SKM-1 (cell line): ENCODE data around the gene FAF2.
"Not testable (repeated sequence)": the region's sequence is repeated elsewhere in the genome, so short reads cannot be mapped to it uniquely, and the experiment has no call there.

Source experiments
- DNase-seq: peaks from one replicate; lab custom pipeline; 2025; ENCODE audit not compliant: unreplicated experiment; lab: John Stamatoyannopoulos, UW

The FAF2 gene

DNA sequence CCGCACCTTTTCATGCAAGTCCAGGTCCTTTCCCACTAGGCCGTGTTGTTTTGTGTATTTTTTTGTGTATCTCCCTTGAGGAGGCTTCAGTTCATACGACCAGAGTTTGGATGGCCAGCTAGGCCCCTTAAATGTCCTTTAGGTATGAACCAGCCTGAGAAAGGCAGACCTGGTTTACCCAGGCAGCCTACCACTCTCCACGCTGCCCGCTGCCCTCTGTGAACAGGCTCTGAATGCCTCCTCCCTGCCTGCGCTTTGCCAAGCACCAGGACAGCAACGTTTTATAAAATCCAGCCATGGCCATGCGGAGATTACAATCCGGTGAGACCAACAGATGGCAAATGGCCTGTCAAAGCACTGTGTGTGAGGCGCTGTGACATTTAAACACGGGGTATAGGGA lies 31.2 kb upstream of the FAF2 start:
- no peak for DNase-seq

DNA sequence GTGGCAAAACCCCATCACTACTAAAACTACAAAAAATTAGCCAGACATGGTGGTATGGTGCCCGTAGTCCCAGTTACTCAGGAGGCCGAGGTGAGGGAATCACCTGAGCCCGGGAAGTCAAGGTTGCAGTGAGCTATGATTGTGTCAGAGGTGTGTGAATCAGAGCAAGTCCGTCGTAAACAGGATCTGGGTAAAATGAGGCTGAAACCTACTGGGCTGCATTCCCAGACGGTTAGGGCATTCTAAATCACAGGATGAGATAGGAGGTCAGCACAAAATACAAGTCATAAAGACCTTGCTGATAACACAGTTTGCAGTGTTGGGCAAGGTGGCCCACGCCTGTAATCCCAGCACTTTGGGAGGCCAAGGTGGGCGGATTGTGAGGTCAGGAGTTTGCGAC lies 29.9 kb upstream of the FAF2 start:
- no peak for DNase-seq

DNA sequence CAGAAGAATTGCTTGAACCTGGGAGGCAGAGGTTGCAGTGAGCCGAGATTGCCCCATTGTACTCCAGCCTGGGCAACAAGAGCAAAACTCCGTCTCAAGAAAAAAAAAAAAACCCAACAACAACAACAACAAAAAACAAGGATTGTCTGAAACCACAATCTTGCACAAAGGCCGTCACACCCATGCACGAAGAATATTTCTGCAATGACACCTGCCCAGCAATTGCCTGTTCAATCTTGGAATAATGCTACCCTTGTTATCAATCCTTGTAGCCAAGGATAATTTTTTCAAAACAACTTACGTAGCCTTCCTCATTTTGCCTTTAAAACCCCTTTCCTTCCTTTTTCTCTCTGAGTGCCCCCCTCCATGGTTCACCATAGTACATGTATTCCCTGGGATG lies 28.1 kb upstream of the FAF2 start:
- DNase-seq: no peak

DNA sequence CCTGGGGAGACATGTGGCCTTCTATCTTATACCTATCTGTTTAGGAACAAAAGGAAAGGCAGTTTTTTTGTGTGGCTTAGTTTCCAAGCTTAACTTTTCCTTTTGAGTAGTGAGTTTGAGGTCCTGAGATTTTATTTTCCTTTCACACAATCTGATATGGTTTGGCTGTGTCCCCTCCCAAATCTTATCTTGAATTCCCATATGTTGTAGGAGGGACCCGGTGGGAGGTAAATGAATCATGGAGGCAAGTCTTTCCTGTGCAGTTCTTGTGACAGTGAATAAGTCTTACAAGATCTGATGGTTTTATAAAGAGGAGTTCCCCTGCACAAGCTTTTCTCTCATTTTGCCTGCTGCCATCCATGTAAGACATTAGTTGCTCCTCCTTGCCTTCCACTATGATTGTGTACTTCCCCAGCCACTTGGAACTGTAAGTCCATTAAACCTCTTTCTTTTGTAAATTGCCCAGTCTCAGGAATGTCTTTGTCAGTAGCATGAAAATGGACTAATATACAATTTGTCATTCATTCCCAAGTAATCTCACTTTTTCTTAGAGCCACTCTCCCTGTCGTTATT lies 27.1 kb upstream of the FAF2 start:
- DNase-seq: no peak

DNA sequence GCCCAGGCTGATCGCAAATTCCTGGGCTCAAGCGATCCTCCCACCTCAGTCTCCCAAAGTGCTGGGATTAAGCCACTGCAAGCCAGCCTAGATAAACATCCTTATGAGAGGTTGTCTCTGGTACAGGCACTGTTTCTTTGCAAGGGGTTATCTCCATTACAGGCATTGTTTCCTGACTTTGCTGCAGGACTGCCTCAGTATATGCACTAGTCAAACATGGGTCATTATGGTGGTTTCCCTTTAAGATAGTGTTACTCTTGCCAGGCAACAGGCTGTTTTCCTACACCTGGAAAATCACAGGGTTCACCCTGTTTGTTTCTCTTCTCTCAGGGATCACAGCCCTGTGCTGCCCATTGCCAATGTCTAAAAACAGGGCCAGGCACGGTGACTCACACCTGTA lies 24.0 kb upstream of the FAF2 start:
- DNase-seq: no peak

DNA sequence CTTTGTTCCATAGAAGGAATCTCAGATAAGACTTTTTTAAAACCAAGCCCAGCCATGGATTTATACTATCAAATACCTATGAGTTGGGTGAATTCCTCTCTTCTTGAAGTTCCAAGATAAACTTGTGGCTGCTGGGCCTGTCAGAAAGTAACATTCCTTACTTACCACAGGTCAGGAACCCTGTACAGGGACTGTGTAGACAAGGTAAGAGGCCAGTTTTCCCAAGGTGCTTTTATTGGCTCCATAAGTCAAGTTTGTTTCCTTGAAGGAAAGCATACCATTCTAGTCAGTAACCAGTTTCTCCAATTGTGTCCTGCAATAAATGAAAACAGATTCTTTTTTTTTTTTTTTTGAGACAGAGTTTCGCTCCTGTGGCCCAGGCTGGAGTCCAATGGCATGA lies 23.0 kb upstream of the FAF2 start:
- no peak for DNase-seq

DNA sequence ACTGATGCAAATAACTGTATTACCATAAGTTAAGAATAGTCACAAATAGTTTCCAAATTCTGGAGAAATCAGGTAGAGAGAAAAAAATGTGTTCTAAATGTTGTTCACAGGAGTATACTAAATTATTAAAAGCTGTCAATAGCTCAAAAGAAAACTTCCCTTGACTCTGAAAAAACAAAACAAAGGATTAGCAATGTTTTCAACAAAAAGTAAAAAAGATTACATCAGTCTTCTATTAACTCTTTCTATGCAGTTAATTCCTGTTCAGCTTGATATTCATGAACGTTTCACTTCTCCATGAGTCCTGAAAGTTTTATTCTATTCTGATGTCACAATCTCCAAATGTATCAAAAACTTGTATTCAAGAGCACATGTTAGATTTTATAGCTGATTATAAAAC lies 22.4 kb upstream of the FAF2 start:
- DNase-seq: no peak

DNA sequence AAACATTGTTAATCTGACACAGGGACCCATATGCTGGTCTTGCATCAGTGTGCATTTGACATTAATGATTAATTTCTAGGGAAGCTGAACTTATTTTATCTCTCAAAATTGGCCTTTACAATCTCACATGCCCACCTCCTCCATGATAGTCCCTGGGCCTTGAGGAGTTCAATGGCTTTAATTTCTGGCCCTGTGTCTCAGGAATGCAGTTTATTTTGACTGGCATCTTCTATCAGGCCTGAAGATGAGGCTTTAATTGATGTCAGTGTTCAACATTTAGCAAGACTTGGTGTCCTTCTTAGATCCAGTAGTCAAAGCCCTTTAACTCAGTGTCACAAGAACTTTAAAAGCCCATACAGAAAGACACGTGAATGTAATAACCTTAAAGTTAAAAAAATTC lies 21.3 kb upstream of the FAF2 start:
- DNase-seq: no peak

DNA sequence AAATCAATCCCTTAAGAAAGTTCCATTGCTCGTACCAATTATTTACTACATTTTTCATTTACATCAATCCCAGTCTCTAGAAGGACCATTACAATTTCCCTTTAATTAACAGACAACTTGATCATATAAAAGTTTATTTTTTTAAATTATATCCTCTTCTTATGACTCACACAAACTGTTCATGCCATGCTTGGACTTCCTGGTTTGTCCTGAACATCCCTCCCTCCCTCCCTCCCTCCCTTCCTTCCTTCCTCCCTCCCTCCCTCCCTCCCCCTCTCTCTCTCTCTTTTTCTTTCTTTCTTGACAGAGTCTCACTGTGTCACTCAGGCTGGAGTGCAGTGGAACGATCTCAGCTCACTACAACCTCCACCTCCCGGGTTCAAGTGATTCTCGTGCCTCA lies 20.2 kb upstream of the FAF2 start:
- no peak for DNase-seq

DNA sequence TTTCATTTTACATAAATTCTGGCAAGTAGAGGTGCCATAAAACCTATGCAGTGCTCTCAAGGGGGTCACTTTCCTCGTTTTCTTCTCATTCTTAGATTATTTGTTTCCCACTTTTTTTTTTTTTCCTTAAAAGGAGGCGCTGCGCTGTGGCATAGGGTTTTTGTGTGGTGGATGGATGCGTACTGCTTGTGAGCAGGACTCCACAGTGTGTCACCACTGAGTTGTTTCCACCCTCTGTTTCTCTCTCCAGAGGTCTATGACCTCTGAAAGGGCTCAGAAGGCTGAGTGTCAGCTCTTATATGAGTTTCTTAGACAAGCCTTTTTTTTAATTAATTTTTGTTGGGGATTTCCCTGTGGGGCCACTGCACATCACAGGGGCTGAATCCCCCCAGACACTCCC lies 18.2 kb upstream of the FAF2 start:
- DNase-seq: no peak

DNA sequence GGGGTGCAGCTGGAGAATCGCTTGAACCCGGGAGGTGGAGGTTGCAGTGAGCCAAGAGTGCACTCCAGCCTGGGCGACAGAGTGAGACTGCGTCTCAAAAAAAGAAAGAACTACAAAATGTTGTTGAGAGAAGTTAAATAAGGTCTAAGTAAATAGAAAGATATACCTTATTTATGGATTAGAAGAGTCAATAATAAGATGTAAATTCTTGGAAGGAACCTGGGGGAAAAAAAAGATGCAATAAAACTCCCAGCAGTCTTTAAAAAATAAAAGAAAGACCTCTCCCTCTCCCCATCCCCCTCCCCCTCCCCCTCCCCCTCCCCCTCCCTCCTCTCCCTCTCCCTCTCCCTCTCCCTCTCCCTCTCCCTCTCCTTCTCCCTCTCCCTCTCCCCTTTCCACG lies 15.5 kb upstream of the FAF2 start:
- no peak for DNase-seq

DNA sequence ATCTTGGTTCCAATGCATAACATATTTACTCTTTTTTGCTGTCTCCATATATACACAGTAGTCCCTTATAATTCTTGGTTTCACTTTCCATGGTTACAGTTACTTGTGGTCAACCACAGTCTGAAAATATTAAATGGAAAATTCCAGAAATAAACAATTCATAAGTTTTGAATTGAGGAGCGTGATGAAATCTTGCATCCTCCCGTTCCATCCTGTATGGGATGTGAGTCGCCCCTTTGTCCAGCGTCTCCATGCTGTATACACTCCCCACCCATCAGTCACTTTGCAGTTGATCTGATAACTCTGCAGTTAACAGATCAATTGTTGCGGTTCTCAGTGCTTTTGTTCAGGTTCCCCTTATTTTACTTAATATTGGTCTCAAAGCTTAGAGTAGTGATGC lies 11.5 kb upstream of the FAF2 start:
- no peak for DNase-seq

DNA sequence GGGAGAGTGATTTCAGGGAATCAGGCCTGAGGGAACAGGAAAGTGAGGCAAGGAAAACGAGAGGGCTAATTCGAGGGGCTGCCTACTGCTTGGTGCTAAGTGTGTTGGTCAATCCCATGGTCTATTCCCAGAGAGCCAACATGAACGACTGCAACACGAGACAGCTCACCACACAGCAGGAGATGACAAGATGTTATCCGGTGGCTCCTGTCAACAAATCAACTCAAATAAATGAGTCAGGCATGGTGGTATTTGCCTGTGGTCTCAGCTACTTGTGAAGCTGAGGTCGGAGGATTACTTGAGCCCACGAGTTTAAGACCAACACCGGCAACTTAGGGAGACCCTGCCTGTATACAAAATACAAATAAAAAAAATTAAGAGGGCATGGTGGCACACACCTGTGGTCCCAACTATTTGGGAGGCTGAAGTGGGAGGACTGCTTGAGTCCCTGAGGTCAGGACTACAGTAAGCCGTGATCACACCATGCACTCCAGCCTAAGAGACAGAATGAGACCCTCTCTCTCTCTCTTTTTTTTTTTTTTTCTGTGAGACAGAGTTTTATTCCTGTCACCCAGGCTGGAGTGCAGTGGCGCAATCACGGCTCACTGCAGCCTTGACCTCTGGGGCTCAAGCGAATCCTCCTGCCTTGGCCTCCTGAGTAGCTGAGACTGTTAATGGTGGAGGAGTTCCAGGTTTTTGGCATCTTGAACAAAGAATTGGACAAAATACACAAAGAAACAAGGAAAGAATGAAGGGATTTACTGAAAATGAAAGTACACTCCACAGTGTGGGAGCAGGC lies 9.0 kb upstream of the FAF2 start:
- DNase-seq: no peak

DNA sequence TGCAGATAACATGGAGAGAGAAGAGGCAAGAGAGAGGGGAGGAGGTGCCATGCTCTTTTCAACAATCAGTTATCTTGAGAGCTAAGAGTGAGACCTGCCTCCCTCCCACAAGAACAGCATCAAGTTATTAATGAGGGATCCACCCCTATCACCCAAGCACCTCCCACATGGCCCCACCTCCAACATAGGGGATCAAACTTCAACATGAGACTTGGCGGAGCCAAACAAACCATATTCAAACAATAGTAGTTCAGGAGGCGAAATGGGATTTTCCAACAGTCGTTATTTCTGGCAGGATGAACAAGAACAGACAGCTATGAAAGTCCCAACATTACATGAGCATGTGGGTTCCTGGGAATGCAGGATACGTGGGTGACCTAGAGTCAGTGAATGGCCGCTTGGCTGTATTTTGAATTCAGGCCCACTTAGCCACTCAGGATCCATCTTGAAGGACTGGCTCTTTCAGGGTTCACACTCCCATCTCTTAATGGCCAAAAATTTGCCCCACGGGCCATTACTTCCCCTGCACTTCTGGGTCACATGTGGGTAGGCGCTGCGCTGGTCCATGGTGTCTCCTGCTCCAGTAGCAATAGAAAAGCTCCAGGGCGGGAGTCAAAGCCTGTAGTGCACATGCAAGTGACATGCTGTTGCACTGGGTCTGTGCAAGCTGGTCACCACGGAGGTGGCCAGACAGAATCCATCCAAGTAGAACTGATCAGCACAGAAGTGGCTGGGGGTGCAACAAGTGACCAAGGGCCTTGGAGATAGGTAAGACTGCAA lies 7.1 kb upstream of the FAF2 start:
- no peak for DNase-seq

DNA sequence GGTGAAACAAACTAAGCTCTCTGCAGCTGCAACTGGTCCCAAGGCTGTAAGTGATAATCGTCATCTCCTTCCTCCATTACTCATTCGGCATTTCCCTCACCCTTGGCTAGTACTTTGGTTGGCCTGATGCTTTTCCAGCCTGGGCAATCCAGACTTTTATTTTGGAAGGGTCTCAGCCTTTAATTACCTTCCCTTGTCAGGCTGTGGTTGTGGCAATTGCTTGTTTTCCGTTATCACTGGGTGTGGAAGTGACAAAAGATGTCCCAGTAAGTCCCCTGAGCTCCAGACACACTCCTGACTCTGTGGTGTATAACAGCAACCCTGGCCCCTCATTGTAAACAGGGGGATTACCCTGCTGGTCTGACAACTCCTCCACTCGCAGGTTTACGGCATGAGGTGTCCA lies 6.3 kb upstream of the FAF2 start:
- DNase-seq: no peak

DNA sequence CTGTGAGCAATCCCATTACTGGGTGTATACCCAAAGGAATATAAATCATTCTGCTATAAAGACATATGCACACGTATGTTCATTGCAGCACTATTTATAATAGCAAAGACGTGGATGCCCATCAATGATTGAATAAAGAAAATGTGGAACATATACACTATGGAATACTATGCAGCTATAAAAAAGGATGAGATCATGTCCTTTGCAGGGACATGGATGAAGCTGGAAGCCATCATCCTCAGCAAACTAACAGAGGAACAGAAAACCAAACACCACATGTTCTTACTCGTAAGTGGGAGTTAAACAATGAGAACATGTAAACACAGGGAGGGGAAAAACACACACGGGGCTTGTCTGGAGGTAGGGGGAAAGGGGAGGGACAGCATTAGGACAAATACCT lies 5.3 kb upstream of the FAF2 start:
- DNase-seq: not testable (repeated sequence)

DNA sequence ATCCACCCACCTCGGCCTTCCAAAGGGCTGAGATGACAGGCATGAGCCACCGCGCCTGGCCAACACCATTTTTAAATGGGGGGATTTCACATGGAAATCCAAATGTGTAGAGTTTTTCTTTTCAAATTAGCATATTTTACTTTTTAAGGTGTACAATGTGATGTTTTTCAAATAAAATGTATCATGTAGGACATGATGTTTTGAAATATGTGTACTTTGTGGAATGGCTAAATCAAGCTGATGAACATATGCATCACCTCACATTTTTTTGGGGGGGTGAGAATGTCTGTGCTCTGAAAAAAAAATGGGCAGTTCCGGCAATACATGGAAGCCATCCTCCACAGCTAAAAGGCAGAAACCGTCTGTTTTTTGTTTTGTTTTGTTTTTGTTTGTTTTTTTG lies 3.4 kb upstream of the FAF2 start:
- DNase-seq: no peak

DNA sequence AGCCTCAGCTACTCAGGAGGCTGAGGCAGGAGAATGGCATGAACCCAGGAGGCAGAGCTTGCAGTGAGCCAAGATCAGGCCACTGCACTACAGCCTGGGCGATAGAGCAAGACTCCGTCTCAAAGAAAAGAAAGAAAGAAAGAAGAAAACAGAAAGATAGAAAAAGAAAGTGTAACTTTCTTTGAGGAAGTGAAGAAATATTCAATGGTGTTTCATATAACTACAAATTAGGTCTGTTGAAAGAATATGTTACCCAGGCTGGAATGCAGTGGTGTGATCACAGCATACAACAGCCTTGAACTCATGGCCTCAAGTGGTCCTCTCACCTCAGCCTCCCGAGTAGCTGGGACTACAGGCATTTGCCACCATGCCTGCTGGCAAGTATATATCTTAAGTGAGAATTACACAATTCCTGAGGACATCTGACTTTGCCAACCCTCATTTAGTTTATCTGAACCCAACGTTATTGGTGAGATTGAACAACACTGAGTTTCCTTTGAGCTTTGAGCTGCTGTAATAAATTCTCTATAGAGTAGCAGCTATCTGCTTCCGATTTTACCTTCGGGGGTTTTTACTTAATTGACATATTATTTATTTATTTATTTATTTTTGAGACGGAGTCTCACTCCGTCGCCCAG lies 2.0 kb upstream of the FAF2 start:
- no peak for DNase-seq

DNA sequence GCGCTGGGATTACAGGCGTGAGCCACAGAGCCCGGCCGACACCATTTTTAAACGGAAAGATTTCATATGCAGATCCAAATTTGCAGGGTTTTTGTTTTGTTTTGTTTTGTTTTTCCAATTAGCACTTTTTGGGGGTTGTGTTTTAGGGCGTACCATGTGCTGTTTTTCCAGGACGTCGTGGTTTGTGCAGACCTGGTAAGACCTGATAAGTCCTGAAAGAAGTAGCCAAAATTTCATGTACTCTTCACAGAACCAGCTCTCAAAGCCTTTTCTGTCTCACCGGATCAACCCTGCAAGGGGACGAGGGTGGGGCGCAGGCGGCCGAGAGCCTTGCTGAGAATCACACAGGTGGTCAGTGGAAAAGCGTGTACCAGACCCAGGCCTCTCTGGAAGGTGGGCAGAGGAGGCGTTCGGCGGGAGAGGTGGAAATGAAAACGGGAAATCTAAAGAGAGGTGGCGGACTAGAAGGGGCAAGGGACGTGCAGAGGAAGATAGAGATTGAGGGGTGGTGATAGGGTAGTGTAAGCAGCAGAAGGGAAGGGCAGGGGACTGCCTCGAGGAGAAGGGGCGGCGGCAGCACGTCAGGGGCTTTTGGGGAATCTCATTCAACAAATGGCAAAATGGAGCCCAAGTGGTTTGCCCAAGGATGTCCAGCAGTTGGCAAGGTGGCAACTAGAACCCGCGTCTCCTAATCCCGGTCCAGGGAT lies 1.1 kb upstream of the FAF2 start:
- DNase-seq: no peak

DNA sequence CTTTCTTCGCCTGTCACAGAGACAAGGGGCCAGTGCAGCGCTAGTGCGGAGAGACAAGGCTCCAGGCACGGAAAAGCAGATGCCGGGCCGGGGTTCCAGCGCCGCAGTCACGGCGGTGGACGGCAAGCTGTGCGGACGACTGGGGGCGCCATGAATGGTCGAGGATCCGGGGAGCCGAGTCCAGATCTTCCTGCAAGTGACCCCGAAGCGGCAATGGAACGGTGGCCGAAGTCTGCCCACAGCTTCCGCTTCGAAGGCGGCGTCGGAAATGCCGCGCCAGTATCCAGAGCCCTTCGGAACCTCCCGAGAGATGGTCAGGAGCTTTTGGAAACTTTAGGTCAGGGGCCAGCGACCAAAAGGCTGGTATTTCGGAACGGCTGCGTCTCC lies 601 bp upstream of the FAF2 start:
- no peak for DNase-seq

DNA sequence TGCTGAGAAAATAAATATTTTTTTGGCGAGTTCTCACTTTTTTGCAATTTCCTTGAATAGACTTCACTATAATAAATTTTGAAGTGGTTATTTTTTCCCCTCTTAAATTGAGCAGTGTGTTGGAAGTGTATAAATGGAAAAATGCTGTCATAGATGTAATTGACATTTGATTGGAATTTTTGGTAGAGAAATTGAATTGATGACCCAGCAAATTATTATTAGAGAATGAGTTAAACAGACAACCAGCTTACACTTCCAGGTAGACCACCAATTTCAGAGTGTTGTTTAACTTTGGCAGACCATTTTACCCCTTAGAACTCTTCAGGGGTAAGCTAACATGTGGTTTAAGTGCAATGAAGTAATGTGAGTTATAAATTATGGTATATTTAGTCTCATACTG lies 1.9 kb downstream of the FAF2 start:
- DNase-seq: no peak
